Upper lobe of right lung (tissue), 1 donor: ENCODE data around the gene HS3ST5. TPM values are rescaled to one million over a fixed set of nuclear protein-coding genes. Genes with fewer than 3 reads are reported as not detected.

Source experiments
- ATAC-seq: fragments of 200-7000 bp; cut with Tn5 transposase; one replicate; pipeline ENCODE4 v1.9.1; 2020; ENCODE audit warnings: mild to moderate bottlenecking, moderate library complexity
- DNase-seq: peaks from one replicate; pipeline ENCODE4 v3.0.0-alpha.2; 2020
- H3K27ac ChIP-seq: fragments of 200-600 bp; one replicate; pipeline ENCODE4 v1.8.0; 2022
- H3K27me3 ChIP-seq: fragments of 200-600 bp; one replicate; pipeline ENCODE4 v1.8.0; 2022; ENCODE audit warnings: mild to moderate bottlenecking
- H3K36me3 ChIP-seq: fragments of 200-600 bp; one replicate; pipeline ENCODE4 v1.8.0; 2022
- H3K4me1 ChIP-seq: fragments of 200-600 bp; one replicate; pipeline ENCODE4 v1.8.0; 2022
- H3K4me3 ChIP-seq: fragments of 200-600 bp; one replicate; pipeline ENCODE4 v1.8.0; 2022; ENCODE audit warnings: mild to moderate bottlenecking
- H3K9me3 ChIP-seq: fragments of 200-600 bp; one replicate; pipeline ENCODE4 v1.8.0; 2022
- intact Hi-C: fragments of 100-400 bp; cut with DNase I; formaldehyde crosslinking; loops from one replicate; pipeline ENCODE4 v1.11.0; 2022
- total RNA-seq: library from RNA; stranded (reverse); fragmentation: NEBNext Ultra II Directional; extraction: Animal tissue kit (Norgen Biotek cat#: 25700); gene quantifications from one replicate; pipeline ENCODE4 v1.2.1, GENCODE V29; 2021
- TF ChIP-seq, protein P1 (sequence below): fragments of 200-600 bp; IDR thresholded peaks from one replicate; pipeline ENCODE4 v1.8.0; 2022; ENCODE audit warnings: antibody characterized with exemption
- donor health status: DM: no; HTN: yes; CAD: no; lungs with severe emphysema.

The HS3ST5 gene
- total RNA-seq, 1 donor from 2014 or later: not detected

DNA sequence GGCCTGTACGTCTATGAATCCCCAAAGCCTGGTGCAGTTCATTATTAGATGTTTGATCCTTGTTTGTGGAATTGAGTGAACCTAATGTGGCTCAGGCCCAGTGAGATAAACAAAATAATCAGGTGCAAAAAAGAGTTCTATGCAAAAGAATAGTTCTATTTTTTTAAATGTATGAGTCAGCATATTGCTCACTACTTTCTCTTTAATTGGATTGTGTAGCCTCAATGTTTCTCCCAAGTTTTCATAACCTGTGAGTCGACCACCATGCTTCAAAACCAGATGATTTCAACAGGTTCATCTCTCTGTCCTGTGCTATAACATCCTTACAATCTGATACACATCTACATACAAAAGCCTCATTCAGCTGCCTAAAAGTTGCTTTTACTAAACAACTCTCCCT lies 255.3 kb downstream of the HS3ST5 start:
- DNase-seq (no peak), ATAC-seq (no peak)
- H3K9me3 ChIP-seq: no peaks in the 10 kb centered on the region
- H3K4me3 ChIP-seq: no peak overlapping the region
- no peaks in the 10 kb centered on the region for H3K36me3 ChIP-seq
- intact Hi-C loops: no loop called here
- H3K27me3 ChIP-seq: no peaks in the 10 kb centered on the region
- H3K4me1 ChIP-seq: no peaks in the 10 kb centered on the region
- H3K27ac ChIP-seq: no peak overlapping the region
- TF ChIP-seq, protein P1, sequence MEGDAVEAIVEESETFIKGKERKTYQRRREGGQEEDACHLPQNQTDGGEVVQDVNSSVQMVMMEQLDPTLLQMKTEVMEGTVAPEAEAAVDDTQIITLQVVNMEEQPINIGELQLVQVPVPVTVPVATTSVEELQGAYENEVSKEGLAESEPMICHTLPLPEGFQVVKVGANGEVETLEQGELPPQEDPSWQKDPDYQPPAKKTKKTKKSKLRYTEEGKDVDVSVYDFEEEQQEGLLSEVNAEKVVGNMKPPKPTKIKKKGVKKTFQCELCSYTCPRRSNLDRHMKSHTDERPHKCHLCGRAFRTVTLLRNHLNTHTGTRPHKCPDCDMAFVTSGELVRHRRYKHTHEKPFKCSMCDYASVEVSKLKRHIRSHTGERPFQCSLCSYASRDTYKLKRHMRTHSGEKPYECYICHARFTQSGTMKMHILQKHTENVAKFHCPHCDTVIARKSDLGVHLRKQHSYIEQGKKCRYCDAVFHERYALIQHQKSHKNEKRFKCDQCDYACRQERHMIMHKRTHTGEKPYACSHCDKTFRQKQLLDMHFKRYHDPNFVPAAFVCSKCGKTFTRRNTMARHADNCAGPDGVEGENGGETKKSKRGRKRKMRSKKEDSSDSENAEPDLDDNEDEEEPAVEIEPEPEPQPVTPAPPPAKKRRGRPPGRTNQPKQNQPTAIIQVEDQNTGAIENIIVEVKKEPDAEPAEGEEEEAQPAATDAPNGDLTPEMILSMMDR: no peak

DNA sequence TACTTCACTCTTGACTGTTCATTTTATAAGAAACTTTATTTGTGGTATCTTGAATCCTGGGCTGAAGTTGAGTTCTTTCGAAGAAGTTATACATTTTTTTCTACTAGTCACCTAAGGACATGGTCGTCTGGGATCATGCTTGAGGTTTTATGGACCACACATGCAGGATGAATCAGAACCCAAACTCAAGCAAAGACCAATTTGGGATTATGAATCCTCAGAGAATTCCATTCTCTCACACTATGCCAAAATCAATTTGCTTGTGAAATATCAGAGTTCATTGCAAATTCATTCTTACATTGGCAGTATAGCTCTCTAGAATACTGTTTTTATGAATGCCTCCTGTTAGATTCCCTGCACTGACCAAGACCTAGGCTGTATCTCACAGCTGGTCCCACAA lies 257.6 kb downstream of the HS3ST5 start:
- intact Hi-C loops: no loop called here
- no peaks in the 10 kb centered on the region for H3K27me3 ChIP-seq
- DNase-seq: no peak
- H3K4me1 ChIP-seq: no peaks in the 10 kb centered on the region
- no peak overlapping the region for H3K27ac ChIP-seq
- H3K9me3 ChIP-seq: no peaks in the 10 kb centered on the region
- TF ChIP-seq, protein P1: no peak
- H3K4me3 ChIP-seq: no peak overlapping the region
- H3K36me3 ChIP-seq: no peaks in the 10 kb centered on the region
- no peak for ATAC-seq

DNA sequence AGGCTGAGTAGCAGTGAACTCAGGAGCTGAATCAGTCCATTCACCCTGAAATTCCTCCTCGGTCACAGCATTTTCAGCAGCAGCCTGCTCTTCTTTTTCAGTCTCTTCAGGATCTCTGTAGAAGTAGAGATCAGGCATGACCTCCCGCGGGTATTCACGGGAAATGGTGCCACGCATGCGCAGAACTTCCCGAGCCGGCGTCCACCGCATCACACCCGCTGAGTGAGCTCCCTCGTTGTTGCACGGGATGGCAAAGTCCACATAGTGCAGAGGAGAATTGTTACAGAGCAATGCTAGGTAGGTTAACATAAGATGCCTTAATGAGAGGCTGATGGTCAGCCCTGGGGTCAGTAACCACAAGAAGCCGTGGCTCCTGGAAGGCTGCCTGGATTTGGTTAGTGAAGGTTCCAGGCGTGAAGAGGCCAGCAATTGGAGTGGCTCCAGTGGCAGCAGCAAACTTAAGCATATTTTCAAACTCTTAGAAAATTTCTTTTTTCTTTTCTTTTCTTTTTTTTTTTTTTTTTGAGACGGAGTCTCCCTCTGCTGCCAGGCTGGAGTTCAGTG lies 258.4 kb downstream of the HS3ST5 start:
- H3K4me3 ChIP-seq: no peak overlapping the region
- ATAC-seq (no peak), DNase-seq (no peak)
- no peak overlapping the region for H3K27ac ChIP-seq
- intact Hi-C loops: no loop called here
- no peaks in the 10 kb centered on the region for H3K36me3 ChIP-seq
- TF ChIP-seq, protein P1: no peak
- H3K27me3 ChIP-seq: no peaks in the 10 kb centered on the region
- H3K4me1 ChIP-seq: no peaks in the 10 kb centered on the region
- no peaks in the 10 kb centered on the region for H3K9me3 ChIP-seq

DNA sequence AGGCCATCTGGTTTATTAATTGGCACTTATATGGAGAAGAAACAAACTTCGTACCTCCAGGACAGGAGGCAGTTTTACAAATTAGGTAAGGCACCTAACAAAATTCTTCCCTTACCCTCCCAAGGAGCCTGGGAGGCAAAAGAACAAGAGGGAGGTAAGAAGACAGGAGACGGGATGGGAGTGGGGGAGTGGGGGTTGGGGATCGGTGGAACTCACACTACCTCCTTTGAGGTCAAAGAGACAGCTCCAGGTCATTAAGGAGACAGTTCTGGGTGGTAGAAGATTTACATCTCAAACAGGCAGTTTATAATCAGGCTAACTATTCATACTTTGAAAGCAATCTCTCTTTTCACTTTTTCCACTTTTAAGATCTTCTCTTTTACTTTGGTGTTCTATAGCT lies 259.6 kb downstream of the HS3ST5 start:
- intact Hi-C loops: no loop called here
- Histone ChIP-seq H3K27me3 (no peaks in the 10 kb centered on the region), H3K27ac (no peak overlapping the region), H3K9me3 (no peaks in the 10 kb centered on the region), H3K4me1 (no peaks in the 10 kb centered on the region), H3K36me3 (no peaks in the 10 kb centered on the region), H3K4me3 (no peak overlapping the region)
- ATAC-seq (no peak), DNase-seq (no peak)
- TF ChIP-seq, protein P1: no peak

DNA sequence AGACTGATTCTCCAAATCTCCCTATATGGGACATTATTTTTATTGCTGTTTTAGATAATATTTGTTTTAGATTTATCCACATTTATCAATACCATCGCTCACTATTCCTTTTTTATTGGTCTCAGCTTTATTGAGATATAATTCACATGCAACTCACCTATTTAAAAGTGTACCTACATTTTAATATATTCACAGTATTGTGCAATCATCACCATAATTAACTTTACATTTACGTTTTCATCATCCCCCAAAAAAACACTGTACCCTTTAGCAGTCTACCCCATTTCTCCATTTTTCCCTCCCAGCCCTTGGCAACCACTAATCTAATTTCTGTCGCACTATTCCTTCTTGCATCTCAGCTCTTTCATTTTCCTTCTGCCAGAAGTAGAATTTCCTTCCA lies 261.1 kb downstream of the HS3ST5 start:
- intact Hi-C loops: no loop called here
- Histone ChIP-seq H3K9me3 (no peaks in the 10 kb centered on the region), H3K4me3 (no peak overlapping the region), H3K36me3 (no peaks in the 10 kb centered on the region), H3K4me1 (no peaks in the 10 kb centered on the region), H3K27me3 (no peaks in the 10 kb centered on the region), H3K27ac (no peak overlapping the region)
- TF ChIP-seq, protein P1: no peak
- DNase-seq (no peak), ATAC-seq (no peak)
